Neural progenitor cell (in vitro differentiated cells): ENCODE results near the gene ZBTB43. TPM values are rescaled to one million over a fixed set of nuclear protein-coding genes. Genes with fewer than 3 reads are reported as not detected.
"Not testable (repeated sequence)": the region's sequence is repeated elsewhere in the genome, so short reads cannot be mapped to it uniquely, and the experiment has no call there.

Experiments
- DNase-seq: peaks from one replicate; pipeline ENCODE4 v3.0.0-alpha.2; 2016; ENCODE audit warnings: low spot score
- H2AFZ ChIP-seq: fragments of 200-600 bp; sonication (generic); replicated peaks from 2 replicates; pipeline ENCODE4 v1.6.1; 2016; ENCODE audit warnings: antibody characterized with exemption
- H3F3A ChIP-seq: fragments of 200-600 bp; sonication (generic); 2 replicates; pipeline ENCODE4 v1.6.1; 2016; ENCODE audit warnings: antibody characterized with exemption, low read depth
- H3K27ac ChIP-seq: fragments of 200-600 bp; sonication (generic); 2 replicates; pipeline ENCODE4 v1.5.1; 2016; ENCODE audit warnings: mild to moderate bottlenecking
- H3K27me3 ChIP-seq: fragments of 200-600 bp; sonication (generic); 2 replicates; pipeline ENCODE4 v1.6.1; 2016; ENCODE audit warnings: mild to moderate bottlenecking, moderate library complexity
- H3K36me3 ChIP-seq: fragments of 200-600 bp; sonication (generic); 2 replicates; pipeline ENCODE4 v1.5.1; 2016
- H3K4me1 ChIP-seq: fragments of 200-600 bp; sonication (generic); 2 replicates; pipeline ENCODE4 v1.6.1; 2016; ENCODE audit warnings: mixed run types
- H3K4me2 ChIP-seq: fragments of 200-600 bp; sonication (generic); 2 replicates; pipeline ENCODE4 v1.6.1; 2016
- H3K4me3 ChIP-seq: fragments of 200-600 bp; sonication (generic); 2 replicates; pipeline ENCODE4 v1.5.1; 2016
- H3K79me2 ChIP-seq: fragments of 200-600 bp; sonication (generic); 2 replicates; pipeline ENCODE4 v1.6.1; 2016; ENCODE audit warnings: low read depth
- H3K9ac ChIP-seq: fragments of 200-600 bp; sonication (generic); 2 replicates; pipeline ENCODE4 v1.6.1; 2016
- H3K9me3 ChIP-seq: fragments of 200-600 bp; sonication (generic); 2 replicates; pipeline ENCODE4 v1.5.1; 2016; ENCODE audit warnings: low read depth
- H4K20me1 ChIP-seq: fragments of 200-600 bp; sonication (generic); 2 replicates; pipeline ENCODE4 v1.6.1; 2016; ENCODE audit warnings: low read depth
- H3K27ac Mint-ChIP-seq: 3 replicates; pipeline ENCODE4 v1.8.0; 2021; ENCODE audit warnings: mixed read lengths
- H3K27me3 Mint-ChIP-seq: 2 replicates; pipeline ENCODE4 v1.8.0; 2022; ENCODE audit warnings: low read depth, mild to moderate bottlenecking, inconsistent platforms, moderate library complexity, mixed read lengths; ENCODE audit not compliant: insufficient read depth
- H3K36me3 Mint-ChIP-seq: 3 replicates; pipeline ENCODE4 v1.8.0; 2021; ENCODE audit warnings: mixed read lengths
- H3K4me1 Mint-ChIP-seq: 3 replicates; pipeline ENCODE4 v1.8.0; 2021; ENCODE audit warnings: mixed read lengths
- H3K4me3 Mint-ChIP-seq: 3 replicates; pipeline ENCODE4 v1.8.0; 2021; ENCODE audit warnings: mild to moderate bottlenecking, moderate library complexity, mixed read lengths
- H3K9me3 Mint-ChIP-seq: 3 replicates; pipeline ENCODE4 v1.8.0; 2020; ENCODE audit warnings: mixed read lengths
- EZH2 ChIP-seq: fragments of 200-600 bp; sonication (generic); IDR thresholded peaks from 2 replicates; pipeline ENCODE4 v1.6.1; 2017; ENCODE audit warnings: antibody characterized with exemption, mild to moderate bottlenecking, moderate library complexity
- EZH2phosphoT487 ChIP-seq: fragments of 200-600 bp; sonication (generic); IDR thresholded peaks from 2 replicates; pipeline ENCODE4 v1.6.1; 2017; ENCODE audit warnings: antibody characterized with exemption
- total RNA-seq: library from RNA; depleted of rRNA; stranded (reverse); fragments of >200 nt; gene quantifications from 2 replicates; pipeline ENCODE4 v1.2.3, GENCODE V29; 2015; ENCODE audit warnings: low replicate concordance
- TF ChIP-seq, protein P1 (sequence below): fragments of 200-600 bp; sonication (generic); IDR thresholded peaks from 2 replicates; pipeline ENCODE4 v1.5.1; 2017; ENCODE audit warnings: antibody characterized with exemption, mild to moderate bottlenecking

Gene ZBTB43
- total RNA-seq, 1 donor from 2014 or later, result 10.0 TPM

- Mint-ChIP-seq H3K9me3 (peaks cover 25% of the 10 kb centered on the region), H3K4me1 (no peaks in the 10 kb centered on the region), H3K27me3 (no peaks in the 10 kb centered on the region), H3K4me3 (no peak overlapping the region), H3K36me3 (peaks cover 51% of the 10 kb centered on the region), H3K27ac (no peak overlapping the region)
- Histone ChIP-seq H3K79me2 (peaks cover 84% of the 10 kb centered on the region), H3K4me3 (no peak overlapping the region), H3K9me3 (peaks cover 9% of the 10 kb centered on the region), H3K27ac (no peak overlapping the region), H3K4me2 (no peak overlapping the region), H3K36me3 (peaks cover 22% of the 10 kb centered on the region), H2AFZ (no peak overlapping the region), H3K4me1 (no peaks in the 10 kb centered on the region), H4K20me1 (peaks cover 3% of the 10 kb centered on the region), H3K9ac (no peak overlapping the region), H3K27me3 (no peaks in the 10 kb centered on the region), H3F3A (no peaks in the 10 kb centered on the region)
- DNase-seq, result no peak
- TF ChIP-seq, protein P1, sequence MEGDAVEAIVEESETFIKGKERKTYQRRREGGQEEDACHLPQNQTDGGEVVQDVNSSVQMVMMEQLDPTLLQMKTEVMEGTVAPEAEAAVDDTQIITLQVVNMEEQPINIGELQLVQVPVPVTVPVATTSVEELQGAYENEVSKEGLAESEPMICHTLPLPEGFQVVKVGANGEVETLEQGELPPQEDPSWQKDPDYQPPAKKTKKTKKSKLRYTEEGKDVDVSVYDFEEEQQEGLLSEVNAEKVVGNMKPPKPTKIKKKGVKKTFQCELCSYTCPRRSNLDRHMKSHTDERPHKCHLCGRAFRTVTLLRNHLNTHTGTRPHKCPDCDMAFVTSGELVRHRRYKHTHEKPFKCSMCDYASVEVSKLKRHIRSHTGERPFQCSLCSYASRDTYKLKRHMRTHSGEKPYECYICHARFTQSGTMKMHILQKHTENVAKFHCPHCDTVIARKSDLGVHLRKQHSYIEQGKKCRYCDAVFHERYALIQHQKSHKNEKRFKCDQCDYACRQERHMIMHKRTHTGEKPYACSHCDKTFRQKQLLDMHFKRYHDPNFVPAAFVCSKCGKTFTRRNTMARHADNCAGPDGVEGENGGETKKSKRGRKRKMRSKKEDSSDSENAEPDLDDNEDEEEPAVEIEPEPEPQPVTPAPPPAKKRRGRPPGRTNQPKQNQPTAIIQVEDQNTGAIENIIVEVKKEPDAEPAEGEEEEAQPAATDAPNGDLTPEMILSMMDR, result no peak
- no peak for TF ChIP-seq EZH2
- TF ChIP-seq EZH2phosphoT487, result no peak
These were observed 9.3 kb downstream of the ZBTB43 start for GRCh38 chr9:126814091-126814490.

DNA sequence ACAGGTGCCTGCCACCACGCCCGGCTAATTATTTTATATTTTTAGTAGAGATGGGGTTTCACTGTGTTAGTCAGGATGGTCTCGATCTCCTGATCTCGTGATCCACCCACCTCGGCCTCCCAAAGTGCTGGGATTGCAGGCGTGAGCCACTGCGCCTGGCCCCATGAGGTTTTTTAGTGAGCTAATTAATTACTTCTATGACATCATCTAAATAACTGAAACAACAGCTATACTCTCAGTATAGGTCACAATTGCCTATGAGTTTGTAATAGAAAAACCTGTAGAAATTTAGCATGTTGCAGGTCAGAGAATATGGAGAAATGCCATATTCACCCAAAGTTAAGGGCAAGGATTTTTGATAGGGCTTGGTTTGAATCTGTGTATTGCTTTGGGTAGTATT lies 12.8 kb downstream of the ZBTB43 start:
- not testable (repeated sequence) for H3K27me3 Mint-ChIP-seq, H3K27ac ChIP-seq, H3K27me3 ChIP-seq, H3K4me1 ChIP-seq, H3F3A ChIP-seq, H3K4me1 Mint-ChIP-seq, H2AFZ ChIP-seq, H3K27ac Mint-ChIP-seq, H3K4me3 ChIP-seq, H3K9ac ChIP-seq, H3K4me3 Mint-ChIP-seq, H3K4me2 ChIP-seq, DNase-seq, H4K20me1 ChIP-seq
- H3K36me3 ChIP-seq, result peaks cover 16% of the 10 kb centered on the region
- H3K9me3 ChIP-seq, result peaks cover 15% of the 10 kb centered on the region
- peaks cover 69% of the 10 kb centered on the region for H3K79me2 ChIP-seq
- peaks cover 44% of the 10 kb centered on the region for H3K9me3 Mint-ChIP-seq
- H3K36me3 Mint-ChIP-seq, result peaks cover 62% of the 10 kb centered on the region

- Histone ChIP-seq H3K79me2 (peaks cover 60% of the 10 kb centered on the region), H2AFZ (no peak overlapping the region), H3K27me3 (no peaks in the 10 kb centered on the region), H3K27ac (no peak overlapping the region), H4K20me1 (no peaks in the 10 kb centered on the region), H3K9me3 (peaks cover 15% of the 10 kb centered on the region), H3K9ac (no peak overlapping the region), H3K36me3 (peaks cover 16% of the 10 kb centered on the region), H3F3A (no peaks in the 10 kb centered on the region), H3K4me1 (no peaks in the 10 kb centered on the region), H3K4me2 (no peak overlapping the region), H3K4me3 (no peak overlapping the region)
- H3K4me1 Mint-ChIP-seq, result peaks cover 9% of the 10 kb centered on the region
- no peak overlapping the region for H3K4me3 Mint-ChIP-seq
- H3K9me3 Mint-ChIP-seq, result peaks cover 41% of the 10 kb centered on the region
- no peaks in the 10 kb centered on the region for H3K27me3 Mint-ChIP-seq
- no peak for TF ChIP-seq EZH2
- TF ChIP-seq EZH2phosphoT487, result no peak
- TF ChIP-seq, protein P1, result no peak
- H3K36me3 Mint-ChIP-seq, result peaks cover 56% of the 10 kb centered on the region
- H3K27ac Mint-ChIP-seq, result no peak overlapping the region
- DNase-seq, result no peak
These were observed 13.6 kb downstream of the ZBTB43 start for GRCh38 chr9:126818482-126818881.

GRCh38 chr9:126819482-126819881 lies 14.6 kb downstream of the ZBTB43 start:
- Histone ChIP-seq H2AFZ (no peak overlapping the region), H3K27me3 (no peaks in the 10 kb centered on the region), H3K4me1 (no peaks in the 10 kb centered on the region), H3K36me3 (peaks cover 12% of the 10 kb centered on the region), H3F3A (no peaks in the 10 kb centered on the region), H3K9ac (no peak overlapping the region), H3K9me3 (peaks cover 15% of the 10 kb centered on the region), H3K27ac (no peak overlapping the region), H4K20me1 (no peaks in the 10 kb centered on the region), H3K4me3 (no peak overlapping the region), H3K4me2 (no peak overlapping the region), H3K79me2 (peaks cover 50% of the 10 kb centered on the region)
- peaks cover 38% of the 10 kb centered on the region for H3K9me3 Mint-ChIP-seq
- H3K4me1 Mint-ChIP-seq, result peaks cover 9% of the 10 kb centered on the region
- H3K27me3 Mint-ChIP-seq, result no peaks in the 10 kb centered on the region
- H3K4me3 Mint-ChIP-seq, result no peak overlapping the region
- no peak for DNase-seq
- TF ChIP-seq, protein P1, result no peak
- TF ChIP-seq EZH2phosphoT487 (no peak), EZH2 (no peak)
- peaks cover 48% of the 10 kb centered on the region for H3K36me3 Mint-ChIP-seq
- no peak overlapping the region for H3K27ac Mint-ChIP-seq
